Measurements from ENCODE around the gene GPI.
"Not testable (repeated sequence)": the region's sequence is repeated elsewhere in the genome, so short reads cannot be mapped to it uniquely, and the experiment has no call there.

Gene GPI

DNA sequence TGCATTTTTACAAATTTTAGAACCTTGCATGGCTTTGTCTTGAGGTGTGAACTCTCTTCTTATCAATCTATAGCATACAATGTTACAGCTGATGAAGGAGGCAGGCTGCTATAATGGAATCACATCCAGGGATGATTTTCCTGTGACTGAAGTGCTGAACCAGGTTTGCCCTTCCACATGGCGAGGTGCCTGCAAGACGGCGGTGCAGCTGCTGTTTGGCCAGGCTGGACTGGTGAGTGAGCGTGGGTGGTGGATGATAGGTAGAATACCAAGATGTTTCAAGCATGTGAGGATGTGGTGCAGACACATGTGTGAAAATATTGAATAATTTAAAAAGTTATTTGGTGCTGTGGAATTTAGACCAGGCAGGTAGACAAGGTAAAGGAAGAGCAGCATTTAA, 34.9 kb upstream of the GPI start:
- no peaks in the 10 kb centered on the region for H3K27me3 ChIP-seq (ENCODE audit: insufficient read depth, poor library complexity, severe bottlenecking)
- no peak overlapping the region for H3K27ac ChIP-seq (ENCODE audit: poor library complexity, severe bottlenecking)
- no peak overlapping the region for H3K4me3 ChIP-seq (ENCODE audit: severe bottlenecking)
- DNase-seq (ENCODE audit: low spot score) (no peak), ATAC-seq (ENCODE audit: low read depth) (no peak)
- no peaks in the 10 kb centered on the region for H3K4me1 ChIP-seq (ENCODE audit: insufficient read depth, poor library complexity, severe bottlenecking)
- H3K9me3 ChIP-seq (ENCODE audit: severe bottlenecking): no peaks in the 10 kb centered on the region
- TF ChIP-seq CTCF (IDR thresholded peaks at IDR 0.05; ENCODE audit: poor library complexity, severe bottlenecking): no peak
- peaks cover 45% of the 10 kb centered on the region for H3K36me3 ChIP-seq (ENCODE audit: low read depth)

DNA sequence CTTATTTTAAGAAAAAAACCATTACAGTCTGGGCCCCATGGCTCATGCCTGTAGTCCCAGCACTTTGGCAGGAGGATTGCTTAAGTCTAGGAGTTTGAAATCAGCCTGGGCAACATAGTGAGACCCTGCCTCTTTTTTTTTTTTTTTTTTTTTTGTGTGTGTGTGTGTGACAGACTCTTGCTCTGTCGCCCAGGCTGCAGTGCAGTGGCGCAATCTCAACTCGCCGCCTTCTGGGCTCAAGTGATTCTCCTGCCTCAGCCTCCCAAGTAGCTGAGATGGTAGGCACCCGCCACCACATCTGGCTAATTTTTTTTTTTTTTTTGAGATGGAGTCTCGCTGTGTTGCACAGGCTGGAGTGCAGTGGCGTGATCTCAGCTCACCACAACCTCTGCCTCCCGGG, 34.4 kb upstream of the GPI start:
- not testable (repeated sequence) for H3K4me3 ChIP-seq (ENCODE audit: severe bottlenecking); H3K27ac ChIP-seq (ENCODE audit: poor library complexity, severe bottlenecking); H3K4me1 ChIP-seq (ENCODE audit: insufficient read depth, poor library complexity, severe bottlenecking); DNase-seq (ENCODE audit: low spot score); H3K27me3 ChIP-seq (ENCODE audit: insufficient read depth, poor library complexity, severe bottlenecking); ATAC-seq (ENCODE audit: low read depth); H3K9me3 ChIP-seq (ENCODE audit: severe bottlenecking)
- H3K36me3 ChIP-seq (ENCODE audit: low read depth): peaks cover 50% of the 10 kb centered on the region

DNA sequence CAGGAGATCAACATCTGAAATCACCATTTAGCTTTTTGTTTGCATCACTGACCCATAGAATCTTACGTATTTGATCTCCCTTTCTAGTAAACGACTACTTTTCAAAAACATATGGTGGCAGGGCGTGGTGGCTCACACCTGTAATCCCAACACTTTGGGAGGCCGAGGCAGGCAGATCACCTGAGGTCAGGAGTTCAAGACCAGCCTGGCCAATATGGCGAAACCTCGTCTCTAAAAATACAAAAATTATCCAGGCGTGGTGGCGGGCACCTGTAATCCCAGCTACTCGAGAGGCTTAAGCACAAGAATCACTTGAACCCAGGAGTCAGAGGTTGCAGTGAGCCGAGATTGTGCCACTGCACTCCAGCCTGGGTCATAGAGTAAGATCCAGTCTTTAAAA, 33.4 kb upstream of the GPI start:
- not testable (repeated sequence) for DNase-seq (ENCODE audit: low spot score); H3K9me3 ChIP-seq (ENCODE audit: severe bottlenecking); ATAC-seq (ENCODE audit: low read depth); H3K27ac ChIP-seq (ENCODE audit: poor library complexity, severe bottlenecking); H3K4me1 ChIP-seq (ENCODE audit: insufficient read depth, poor library complexity, severe bottlenecking); H3K4me3 ChIP-seq (ENCODE audit: severe bottlenecking); H3K27me3 ChIP-seq (ENCODE audit: insufficient read depth, poor library complexity, severe bottlenecking)
- peaks cover 53% of the 10 kb centered on the region for H3K36me3 ChIP-seq (ENCODE audit: low read depth)

GRCh38 chr19:34332027-34332760, 32.8 kb upstream of the GPI start:
- DNase-seq (ENCODE audit: low spot score) (no peak), ATAC-seq (ENCODE audit: low read depth) (no peak)
- H3K9me3 ChIP-seq (ENCODE audit: severe bottlenecking): no peaks in the 10 kb centered on the region
- H3K27me3 ChIP-seq (ENCODE audit: insufficient read depth, poor library complexity, severe bottlenecking): no peaks in the 10 kb centered on the region
- no peak overlapping the region for H3K4me3 ChIP-seq (ENCODE audit: severe bottlenecking)
- H3K27ac ChIP-seq (ENCODE audit: poor library complexity, severe bottlenecking): no peak overlapping the region
- peaks cover 50% of the 10 kb centered on the region for H3K36me3 ChIP-seq (ENCODE audit: low read depth)
- no peak for TF ChIP-seq CTCF (IDR thresholded peaks at IDR 0.05; ENCODE audit: poor library complexity, severe bottlenecking)
- no peaks in the 10 kb centered on the region for H3K4me1 ChIP-seq (ENCODE audit: insufficient read depth, poor library complexity, severe bottlenecking)

DNA sequence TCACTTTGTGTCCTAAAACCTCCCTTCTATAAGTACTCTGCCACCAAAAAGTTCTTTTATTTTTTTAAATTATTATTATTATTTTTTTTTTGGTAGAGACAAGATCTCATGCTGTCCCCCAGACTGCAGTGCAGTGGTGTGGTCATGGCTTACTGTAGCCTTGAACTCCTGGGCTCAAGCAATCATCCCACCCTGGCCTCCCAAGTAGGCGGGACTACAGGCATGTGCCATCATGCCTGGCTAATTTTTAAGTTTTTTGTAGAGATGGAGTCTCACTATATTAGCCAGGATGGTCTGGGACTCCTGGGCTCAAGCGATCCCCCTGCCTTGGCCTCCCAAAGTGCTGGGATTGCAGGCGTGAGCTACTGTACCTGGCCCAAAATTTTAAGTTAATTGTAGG, 29.1 kb upstream of the GPI start:
- no peak overlapping the region for H3K4me3 ChIP-seq (ENCODE audit: severe bottlenecking)
- DNase-seq (ENCODE audit: low spot score): no peak
- no peaks in the 10 kb centered on the region for H3K4me1 ChIP-seq (ENCODE audit: insufficient read depth, poor library complexity, severe bottlenecking)
- peaks cover 51% of the 10 kb centered on the region for H3K36me3 ChIP-seq (ENCODE audit: low read depth)
- H3K27ac ChIP-seq (ENCODE audit: poor library complexity, severe bottlenecking): no peak overlapping the region
- no peaks in the 10 kb centered on the region for H3K9me3 ChIP-seq (ENCODE audit: severe bottlenecking)
- H3K27me3 ChIP-seq (ENCODE audit: insufficient read depth, poor library complexity, severe bottlenecking): no peaks in the 10 kb centered on the region
- no peak; the same call in 2 of the 3 replicates for ATAC-seq (ENCODE audit: low read depth)
- no peak for TF ChIP-seq CTCF (IDR thresholded peaks at IDR 0.05; ENCODE audit: poor library complexity, severe bottlenecking)

DNA sequence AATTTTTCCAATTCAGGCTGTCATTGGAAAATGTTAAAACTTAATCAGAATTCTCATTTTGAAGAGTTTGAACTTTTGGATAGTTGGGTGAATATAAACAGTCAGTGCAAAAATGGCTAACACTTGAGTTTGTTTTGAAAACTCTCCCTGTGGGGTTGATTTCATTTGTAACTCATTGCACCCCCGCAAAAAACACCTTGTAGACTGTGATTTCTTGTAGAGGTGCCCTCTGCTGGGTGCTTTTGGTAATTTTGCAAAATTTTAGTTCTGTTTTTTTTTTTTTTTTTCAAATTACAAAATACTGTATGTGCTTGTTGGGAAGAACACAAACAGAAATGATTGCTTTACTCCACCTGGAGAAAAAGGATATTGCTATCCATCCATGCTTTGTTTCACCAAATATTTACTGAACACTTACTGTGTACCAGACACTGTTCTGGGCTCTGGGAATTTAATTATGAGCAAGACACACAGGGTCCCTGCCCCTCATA, 28.2 kb upstream of the GPI start:
- ATAC-seq (ENCODE audit: low read depth) (no peak), DNase-seq (ENCODE audit: low spot score) (no peak)
- H3K4me1 ChIP-seq (ENCODE audit: insufficient read depth, poor library complexity, severe bottlenecking): no peaks in the 10 kb centered on the region
- H3K4me3 ChIP-seq (ENCODE audit: severe bottlenecking): no peak overlapping the region
- no peaks in the 10 kb centered on the region for H3K27me3 ChIP-seq (ENCODE audit: insufficient read depth, poor library complexity, severe bottlenecking)
- peaks cover 48% of the 10 kb centered on the region for H3K36me3 ChIP-seq (ENCODE audit: low read depth)
- no peaks in the 10 kb centered on the region for H3K9me3 ChIP-seq (ENCODE audit: severe bottlenecking)
- no peak overlapping the region for H3K27ac ChIP-seq (ENCODE audit: poor library complexity, severe bottlenecking)
- peak; percentile 88 for TF ChIP-seq CTCF (IDR thresholded peaks at IDR 0.05; ENCODE audit: poor library complexity, severe bottlenecking)

All from RWPE2 (cell line).